ENCODE measurements around the gene KATNAL1. TPM values are rescaled to one million over a fixed set of nuclear protein-coding genes. Genes with fewer than 3 reads are reported as not detected.

The KATNAL1 gene
- total RNA-seq, 3 donors from 2014 or later (not counting 1 experiment from before 2014, with no cell fraction given): 15.0 to 22.8 (median 21.9) TPM

GRCh38 chr13:30172593-30173302 lies 134.6 kb downstream of the KATNAL1 start:
- WGBS (ENCODE audit: insufficient coverage): 93% methylated on average over 13 of the region's 15 CpGs
- DNase-seq: no peak

DNA sequence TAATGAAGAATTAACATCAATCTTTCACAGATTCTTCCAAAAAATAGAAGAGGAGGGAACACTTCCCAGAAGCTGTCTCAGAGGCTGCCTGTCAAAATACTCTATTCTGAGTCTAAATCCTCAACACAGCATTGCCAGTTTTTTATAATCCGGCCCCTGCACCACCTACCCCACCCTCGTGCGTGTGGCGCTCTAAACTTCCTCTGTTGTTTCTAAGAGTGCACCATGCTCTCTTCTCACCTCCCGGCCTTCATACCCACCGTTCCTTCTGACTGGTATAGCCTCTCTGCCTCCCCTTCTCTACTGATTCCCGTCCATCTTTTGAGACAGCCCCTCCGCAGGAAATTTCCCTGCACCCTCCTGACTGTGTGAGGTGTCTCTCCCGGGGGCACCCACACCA lies 136.8 kb downstream of the KATNAL1 start:
- TF ChIP-seq, protein P1, sequence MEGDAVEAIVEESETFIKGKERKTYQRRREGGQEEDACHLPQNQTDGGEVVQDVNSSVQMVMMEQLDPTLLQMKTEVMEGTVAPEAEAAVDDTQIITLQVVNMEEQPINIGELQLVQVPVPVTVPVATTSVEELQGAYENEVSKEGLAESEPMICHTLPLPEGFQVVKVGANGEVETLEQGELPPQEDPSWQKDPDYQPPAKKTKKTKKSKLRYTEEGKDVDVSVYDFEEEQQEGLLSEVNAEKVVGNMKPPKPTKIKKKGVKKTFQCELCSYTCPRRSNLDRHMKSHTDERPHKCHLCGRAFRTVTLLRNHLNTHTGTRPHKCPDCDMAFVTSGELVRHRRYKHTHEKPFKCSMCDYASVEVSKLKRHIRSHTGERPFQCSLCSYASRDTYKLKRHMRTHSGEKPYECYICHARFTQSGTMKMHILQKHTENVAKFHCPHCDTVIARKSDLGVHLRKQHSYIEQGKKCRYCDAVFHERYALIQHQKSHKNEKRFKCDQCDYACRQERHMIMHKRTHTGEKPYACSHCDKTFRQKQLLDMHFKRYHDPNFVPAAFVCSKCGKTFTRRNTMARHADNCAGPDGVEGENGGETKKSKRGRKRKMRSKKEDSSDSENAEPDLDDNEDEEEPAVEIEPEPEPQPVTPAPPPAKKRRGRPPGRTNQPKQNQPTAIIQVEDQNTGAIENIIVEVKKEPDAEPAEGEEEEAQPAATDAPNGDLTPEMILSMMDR (IDR thresholded peaks at IDR 0.05): no peak
- Histone ChIP-seq H3K4me3 (ENCODE audit: low read length) (no peak overlapping the region), H3K27me3 (ENCODE audit: control insufficient read depth, insufficient read depth, low read length) (no peaks in the 10 kb centered on the region), H3K27ac (ENCODE audit: low read length) (no peak overlapping the region), H3K9me3 (ENCODE audit: control insufficient read depth, insufficient read depth, low read length) (no peaks in the 10 kb centered on the region), H3K36me3 (ENCODE audit: control insufficient read depth, insufficient read depth, low read length) (no peaks in the 10 kb centered on the region), H3K4me1 (ENCODE audit: control insufficient read depth, insufficient read depth, low read length) (peaks cover 16% of the 10 kb centered on the region)
- intact Hi-C loops (cut with micrococcal nuclease): no loop called here
- peaks cover 0 to 4% of the 10 kb centered on the region in 2 donors for H3K27me3 Mint-ChIP-seq (ENCODE audit: low read depth in 2 of 2)
- 50% methylated on average over 9 of the region's 9 CpGs for WGBS (ENCODE audit: insufficient coverage)
- no peaks in the 10 kb centered on the region for H3K36me3 Mint-ChIP-seq
- DNase-seq (no peak), ATAC-seq (peak; percentile 62 to 82 (median 70))
- H3K4me1 Mint-ChIP-seq: peaks cover 46 to 47% of the 10 kb centered on the region in 2 donors
- no peaks in the 10 kb centered on the region for H3K9me3 Mint-ChIP-seq
- peak overlapping the region; percentile 73 to 80 for H3K27ac Mint-ChIP-seq
- peak overlapping the region; percentile 50 for H3K4me3 Mint-ChIP-seq

More at GRCh38 chr13:30172593-30173302, 134.6 kb downstream of the KATNAL1 start:
- intact Hi-C loops (cut with micrococcal nuclease): no loop called here
- H3K27ac Mint-ChIP-seq: no peak overlapping the region
- H3K4me1 ChIP-seq (ENCODE audit: control insufficient read depth, insufficient read depth, low read length): peaks cover 16% of the 10 kb centered on the region
- H3K4me1 Mint-ChIP-seq: peaks cover 37 to 47% of the 10 kb centered on the region in 2 donors
- H3K27ac ChIP-seq (ENCODE audit: low read length): no peak overlapping the region
- no peak for ATAC-seq
- no peak overlapping the region for H3K4me3 ChIP-seq (ENCODE audit: low read length)
- no peaks in the 10 kb centered on the region for H3K36me3 Mint-ChIP-seq
- H3K27me3 ChIP-seq (ENCODE audit: control insufficient read depth, insufficient read depth, low read length): no peaks in the 10 kb centered on the region
- no peak overlapping the region for H3K4me3 Mint-ChIP-seq
- H3K27me3 Mint-ChIP-seq (ENCODE audit: low read depth in 2 of 2): no peaks in the 10 kb centered on the region
- H3K9me3 ChIP-seq (ENCODE audit: control insufficient read depth, insufficient read depth, low read length): no peaks in the 10 kb centered on the region
- TF ChIP-seq, protein P1 (IDR thresholded peaks at IDR 0.05): no peak
- no peaks in the 10 kb centered on the region for H3K36me3 ChIP-seq (ENCODE audit: control insufficient read depth, insufficient read depth, low read length)
- H3K9me3 Mint-ChIP-seq: no peaks in the 10 kb centered on the region

- Histone ChIP-seq H3K9me3 (ENCODE audit: control insufficient read depth, insufficient read depth, low read length) (no peaks in the 10 kb centered on the region), H3K27ac (ENCODE audit: low read length) (peak overlapping the region; percentile 39), H3K4me3 (ENCODE audit: low read length) (no peak overlapping the region), H3K4me1 (ENCODE audit: control insufficient read depth, insufficient read depth, low read length) (peaks cover 16% of the 10 kb centered on the region), H3K36me3 (ENCODE audit: control insufficient read depth, insufficient read depth, low read length) (no peaks in the 10 kb centered on the region), H3K27me3 (ENCODE audit: control insufficient read depth, insufficient read depth, low read length) (no peaks in the 10 kb centered on the region)
- Mint-ChIP-seq H3K36me3 (no peaks in the 10 kb centered on the region), H3K27ac (peak overlapping the region; percentile 60 to 80), H3K4me1 (peaks cover 42 to 43% of the 10 kb centered on the region in 2 donors), H3K27me3 (ENCODE audit: low read depth in 2 of 2) (peaks cover 0 to 4% of the 10 kb centered on the region in 2 donors), H3K4me3 (peak overlapping the region; percentile 70), H3K9me3 (no peaks in the 10 kb centered on the region)
- DNase-seq (no peak), ATAC-seq (peak in 2 of 3 donors; percentile 59 to 70)
- 0% methylated on average over 1 of the region's 2 CpGs for WGBS (ENCODE audit: insufficient coverage)
- TF ChIP-seq, protein P1 (IDR thresholded peaks at IDR 0.05): no peak
- intact Hi-C loops (cut with micrococcal nuclease): no loop called here
Measured at GRCh38 chr13:30169442-30169841, 137.9 kb downstream of the KATNAL1 start.

Data from natural killer cell (primary cell).